ENCODE data around the gene KIAA0513.

DNA sequence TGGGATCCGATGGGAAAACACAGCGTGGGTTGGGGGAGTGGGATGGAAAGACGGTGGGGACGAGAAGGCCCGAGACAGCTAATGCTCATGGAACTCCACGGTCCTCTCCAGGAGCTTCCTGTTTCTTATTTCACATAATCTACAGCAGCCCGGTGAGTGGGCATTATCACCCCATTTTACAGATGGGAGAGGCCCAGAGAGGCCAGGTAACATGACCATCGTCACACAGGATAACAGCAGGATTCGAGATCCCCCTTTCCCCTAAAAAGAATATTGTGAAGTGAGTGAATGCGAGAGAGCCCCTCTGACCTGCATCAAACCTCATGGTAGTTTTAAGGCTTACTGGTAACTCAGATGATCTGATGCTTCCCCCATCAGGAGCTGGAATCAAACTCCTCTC, 72.7 kb downstream of the KIAA0513 start:
- TF ChIP-seq, protein P1, sequence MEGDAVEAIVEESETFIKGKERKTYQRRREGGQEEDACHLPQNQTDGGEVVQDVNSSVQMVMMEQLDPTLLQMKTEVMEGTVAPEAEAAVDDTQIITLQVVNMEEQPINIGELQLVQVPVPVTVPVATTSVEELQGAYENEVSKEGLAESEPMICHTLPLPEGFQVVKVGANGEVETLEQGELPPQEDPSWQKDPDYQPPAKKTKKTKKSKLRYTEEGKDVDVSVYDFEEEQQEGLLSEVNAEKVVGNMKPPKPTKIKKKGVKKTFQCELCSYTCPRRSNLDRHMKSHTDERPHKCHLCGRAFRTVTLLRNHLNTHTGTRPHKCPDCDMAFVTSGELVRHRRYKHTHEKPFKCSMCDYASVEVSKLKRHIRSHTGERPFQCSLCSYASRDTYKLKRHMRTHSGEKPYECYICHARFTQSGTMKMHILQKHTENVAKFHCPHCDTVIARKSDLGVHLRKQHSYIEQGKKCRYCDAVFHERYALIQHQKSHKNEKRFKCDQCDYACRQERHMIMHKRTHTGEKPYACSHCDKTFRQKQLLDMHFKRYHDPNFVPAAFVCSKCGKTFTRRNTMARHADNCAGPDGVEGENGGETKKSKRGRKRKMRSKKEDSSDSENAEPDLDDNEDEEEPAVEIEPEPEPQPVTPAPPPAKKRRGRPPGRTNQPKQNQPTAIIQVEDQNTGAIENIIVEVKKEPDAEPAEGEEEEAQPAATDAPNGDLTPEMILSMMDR (IDR thresholded peaks at IDR 0.05) = no peak
- TF ChIP-seq POLR2A (IDR thresholded peaks at IDR 0.05) = no peak
